HepG2 (cell line): ENCODE results near the gene HOXA6. TPM values are rescaled to one million over a fixed set of nuclear protein-coding genes. Genes with fewer than 3 reads are reported as not detected.

ENCODE experiments used
- ATAC-seq: fragments of 200-7000 bp; cut with Tn5 transposase; 3 replicates; pipeline ENCODE4 v1.9.1; 2020; ENCODE audit warnings: mild to moderate bottlenecking, moderate library complexity
- BruUV-seq: library from RNA; stranded (reverse); fragments of 400-500 nt; replicated peaks from 2 replicates; lab custom pipeline; 2021; lab: Mats Ljungman, UMichigan
- CTCF ChIA-PET: fragments of 300-600 bp; formaldehyde crosslinking; extraction: SDS; loops from one replicate; lab custom pipeline; 2021; ENCODE audit warnings: low total read pairs, inconsistent platforms, low intra/inter-chr PET ratio; lab: Yijun Ruan, JAX
- POLR2A ChIA-PET: fragments of 350-600 bp; sonication (Branson Sonifier 250); formaldehyde crosslinking; loops from one replicate; lab custom pipeline; 2020; ENCODE audit warnings: antibody characterized with exemption, inconsistent platforms; lab: Yijun Ruan, JAX
- DNase-seq: peaks from one replicate; pipeline ENCODE4 v3.0.0-alpha.2; 2015; ENCODE audit warnings: low spot score
- FAIRE-seq: peaks from 3 replicates; lab custom pipeline; 2011; peaks lifted over from hg19 to GRCh38; lab: Jason Lieb, UNC
- H2AFZ ChIP-seq: one replicate; pipeline ENCODE4 v1.6.1; 2011; ENCODE audit warnings: low read length, inconsistent platforms
- H3K27ac ChIP-seq: fragments of 300-600 bp; 3 replicates; pipeline ENCODE4 v1.8.0; 2011; ENCODE audit warnings: mixed run types, mild to moderate bottlenecking, mixed read lengths, low read length, inconsistent platforms; ENCODE audit not compliant: insufficient read depth; ENCODE audit errors: extremely low read length
- H3K27me3 ChIP-seq, 2 experiments: fragments of 200-600 bp in 1 of 2; 2 replicates in 1 of 2; 3 replicates in 1 of 2; pipeline versions ENCODE4 v1.6.0 to v1.8.0; 2011; ENCODE audit warnings: low read length in 2 of 2, mild to moderate bottlenecking in 2 of 2, moderate library complexity in 2 of 2, inconsistent platforms in 1 of 2; ENCODE audit not compliant: insufficient read depth in 2 of 2, control insufficient read depth in 1 of 2
- H3K36me3 ChIP-seq, 2 experiments: fragments of 200-600 bp in 1 of 2; replicated peaks in 1 of 2; 2 replicates in 1 of 2; 3 replicates in 1 of 2; pipeline versions ENCODE4 v1.5.1 to v1.8.0; 2011; ENCODE audit warnings: low read length in 2 of 2, inconsistent platforms in 1 of 2; ENCODE audit not compliant: insufficient read depth in 2 of 2, control insufficient read depth in 1 of 2
- H3K4me1 ChIP-seq: 2 replicates; pipeline ENCODE4 v1.5.1; 2012; ENCODE audit warnings: low read length, inconsistent platforms; ENCODE audit not compliant: insufficient read depth
- H3K4me2 ChIP-seq: 2 replicates; pipeline ENCODE4 v1.6.0; 2011; ENCODE audit warnings: low read depth, low read length, inconsistent platforms
- H3K4me3 ChIP-seq, 3 experiments: fragments of 200-600 bp in 1 of 3; sonication (generic), shearing (Covaris generic) in 1 of 3; replicated peaks in 1 of 3; 2 replicates each; pipeline ENCODE4 v1.5.1; 2011 to 2016; ENCODE audit warnings: low read length in 3 of 3, inconsistent platforms in 2 of 3, low read depth in 2 of 3, mild to moderate bottlenecking in 2 of 3, control low read depth in 1 of 3, mixed read lengths in 1 of 3; ENCODE audit not compliant: insufficient read depth in 1 of 3
- H3K79me2 ChIP-seq: one replicate; pipeline ENCODE4 v1.6.1; 2011; ENCODE audit warnings: low read length, inconsistent platforms; ENCODE audit not compliant: insufficient read depth
- H3K9ac ChIP-seq: 2 replicates; pipeline ENCODE4 v1.6.0; 2011; ENCODE audit warnings: mild to moderate bottlenecking, low read depth, low read length, inconsistent platforms; ENCODE audit not compliant: insufficient read depth
- H3K9me3 ChIP-seq: 2 replicates; pipeline ENCODE4 v1.5.1; 2012; ENCODE audit warnings: mild to moderate bottlenecking, low read length
- H4K20me1 ChIP-seq: 2 replicates; pipeline ENCODE4 v1.6.0; 2011; ENCODE audit warnings: inconsistent platforms, mild to moderate bottlenecking, low read length, moderate library complexity; ENCODE audit not compliant: insufficient read depth
- FOXJ3 ChIP-seq: sonication (generic); formaldehyde crosslinking; IDR thresholded peaks from 2 replicates; pipeline ENCODE4 v1.4.0; 2020; ENCODE audit warnings: missing genetic modification reagents, mild to moderate bottlenecking, borderline replicate concordance
- FOXK1 ChIP-seq: sonication (generic); formaldehyde crosslinking; IDR thresholded peaks from 2 replicates; pipeline ENCODE4 v1.4.0; 2020; ENCODE audit warnings: low read depth, missing genetic modification reagents, borderline replicate concordance
- HMG20B ChIP-seq: conservative IDR thresholded peaks from 2 replicates; pipeline ENCODE4 v1.6.1; 2016; ENCODE audit warnings: missing genetic modification reagents, missing compliant biosample characterization
- MEIS1 ChIP-seq: sonication (generic); formaldehyde crosslinking; IDR thresholded peaks from 2 replicates; pipeline ENCODE4 v1.9.0; 2021; ENCODE audit warnings: mild to moderate bottlenecking, missing genetic modification reagents, moderate library complexity, borderline replicate concordance
- MXD1 ChIP-seq: sonication (generic); formaldehyde crosslinking; IDR thresholded peaks from 2 replicates; pipeline ENCODE4 v1.4.0; 2020; ENCODE audit warnings: mild to moderate bottlenecking, missing genetic modification reagents
- MYPOP ChIP-seq: sonication (generic); formaldehyde crosslinking; IDR thresholded peaks from 2 replicates; pipeline ENCODE4 v1.8.1; 2023; ENCODE audit warnings: mild to moderate bottlenecking, moderate library complexity, missing genetic modification reagents
- POLR2AphosphoS5 ChIP-seq: IDR thresholded peaks from 2 replicates; pipeline ENCODE4 v1.6.1; 2012; ENCODE audit warnings: low read depth, low read length
- PRDM10 ChIP-seq: sonication (generic); formaldehyde crosslinking; IDR thresholded peaks from 2 replicates; pipeline ENCODE4 v1.4.0; 2020; ENCODE audit warnings: low read depth, missing genetic modification reagents
- RBAK ChIP-seq: sonication (generic); formaldehyde crosslinking; IDR thresholded peaks from 2 replicates; pipeline ENCODE4 v1.5.1; 2020; ENCODE audit warnings: mild to moderate bottlenecking, missing genetic modification reagents
- RBM22 ChIP-seq: fragments of 200-400 bp; formaldehyde crosslinking; optimal IDR thresholded peaks from 2 replicates; pipeline ENCODE3; 2017; ENCODE audit warnings: mild to moderate bottlenecking, low read length, moderate library complexity
- ZBTB46 ChIP-seq: sonication (generic); formaldehyde crosslinking; IDR thresholded peaks from 2 replicates; pipeline ENCODE4 v1.4.0; 2020; ENCODE audit warnings: mild to moderate bottlenecking, missing genetic modification reagents, borderline replicate concordance
- ZNF10 ChIP-seq: sonication (generic); formaldehyde crosslinking; IDR thresholded peaks from 2 replicates; pipeline ENCODE4 v1.4.0; 2020; ENCODE audit warnings: mild to moderate bottlenecking, low read depth, missing genetic modification reagents, borderline replicate concordance
- ZNF567 ChIP-seq: sonication (generic); formaldehyde crosslinking; IDR thresholded peaks from 2 replicates; pipeline ENCODE4 v1.8.1; 2023; ENCODE audit warnings: mild to moderate bottlenecking, missing genetic modification reagents, borderline replicate concordance
- ZNF83 ChIP-seq: sonication (generic); formaldehyde crosslinking; IDR thresholded peaks from 2 replicates; pipeline ENCODE4 v1.4.0; 2020; ENCODE audit warnings: missing genetic modification reagents, mild to moderate bottlenecking, borderline replicate concordance
- ZSCAN12 ChIP-seq: sonication (generic); formaldehyde crosslinking; IDR thresholded peaks from 2 replicates; pipeline ENCODE4 v1.9.0; 2021; ENCODE audit warnings: mild to moderate bottlenecking, missing genetic modification reagents
- WGBS: methylation state at CpG from one replicate; pipeline ENCODE4 v1.1.6; 2017; ENCODE audit warnings: low lambda C conversion rate; 5-methylcytosine and 5-hydroxymethylcytosine counted together
- in situ Hi-C: cut with HindIII; loops from 2 replicates; pipeline ENCODE4 v1.10.0; 2017; ENCODE audit warnings: low pct_unique_long_range_greater_than_20kb; ENCODE audit not compliant: extremely low pct_ligation_motif_present
- intact Hi-C: fragments of 100-400 bp; cut with micrococcal nuclease; formaldehyde crosslinking; loops from one replicate; pipeline ENCODE4 v1.10.0; 2022; ENCODE audit not compliant: unreplicated experiment
- polyA plus RNA-seq, 8 experiments: library from polyadenylated mRNA; depleted of rRNA in 3 of 8; stranded (reverse) in 7 of 8; unstranded in 1 of 8; fragments of >200 nt; fragmentation: Illumina TruSeq in 4 of 8; extraction: Trizol in 4 of 8; gene quantifications; 2 replicates each; pipeline versions ENCODE4 v1.2.1 to v1.2.3, GENCODE V29; 2011 to 2016; ENCODE audit warnings: low read depth in 4 of 8, missing spikeins in 1 of 8, mixed read lengths in 1 of 8; ENCODE audit not compliant: insufficient read depth in 1 of 8
- total RNA-seq, 5 experiments: library from RNA; depleted of rRNA; stranded (reverse); fragments of >200 nt; fragmentation: Illumina TruSeq; extraction: Trizol; gene quantifications; 2 replicates each; pipeline ENCODE4 v1.2.3, GENCODE V29; 2016; ENCODE audit warnings: low read depth in 1 of 5

Gene HOXA6
- total and polyA plus RNA-seq, 2 of the 13 experiments (the other 11 are each of a cell fraction or from before 2014, with no cell fraction given): 1.3 to 1.5 TPM

- DNase-seq: no peak
- TF ChIP-seq ZSCAN12 (CRISPR knock-in tag) (no peak), ZNF10 (0 out of 2 replicates have a peak, but pooled peaks have one; percentile 70), FOXK1 (CRISPR knock-in tag) (no peak), MYPOP (CRISPR knock-in tag) (0 out of 2 replicates have a peak, but pooled peaks have one; percentile 39), MXD1 (CRISPR knock-in tag) (0 out of 2 replicates have a peak, but pooled peaks have one; percentile 14), ZBTB46 (CRISPR knock-in tag) (no peak), ZNF83 (0 out of 2 replicates have a peak, but pooled peaks have one; percentile 29), RBAK (CRISPR knock-in tag) (no peak), POLR2AphosphoS5 (no peak), FOXJ3 (CRISPR knock-in tag) (no peak), RBM22 (no peak), PRDM10 (CRISPR knock-in tag) (no peak), HMG20B (no peak), ZNF567 (no peak), MEIS1 (CRISPR knock-in tag) (no peak)
Observed at GRCh38 chr7:27149842-27150567, 2.4 kb upstream of the HOXA6 start.

More at GRCh38 chr7:27149842-27150567, 2.4 kb upstream of the HOXA6 start:
- Histone ChIP-seq H3K27ac (peak overlapping the region; percentile 47), H3K27me3 (peaks cover 3 to 38% of the 10 kb centered on the region in 2 experiments), H3K79me2 (peaks cover 5% of the 10 kb centered on the region), H4K20me1 (no peaks in the 10 kb centered on the region), H3K9ac (peak overlapping the region; percentile 76), H3K36me3 (no peaks in the 10 kb centered on the region; a peak in 2 of 5 replicates), H2AFZ (peak overlapping the region; percentile 89), H3K4me3 (peak overlapping the region; percentile 80 to 88 (median 85)), H3K4me2 (peak overlapping the region; percentile 88), H3K9me3 (no peaks in the 10 kb centered on the region), H3K4me1 (peaks cover 40% of the 10 kb centered on the region)
- FAIRE-seq (no peak), ATAC-seq (peak; percentile 73)
- intact Hi-C loops: no loop called here
- CTCF ChIA-PET: interaction anchor here (1.7 kb wide), 1 partner anchor 11 kb away, joined by 13 read pairs; no protein-coding TSS in a partner anchor
- in situ Hi-C loops: loop anchor here (25.0 kb wide), 1 partner anchor 1063 kb away; no protein-coding TSS in a partner anchor
- POLR2A ChIA-PET: interaction anchor here (1.2 to 1.9 kb wide), 7 partner anchors 8 to 286 kb away, joined by 3 to 10 read pairs (median 6); partner anchors contain the start of genes HOXA4 and SKAP2
- WGBS: 11% methylated on average over 8 of the region's 13 CpGs
- no TSS peak for BruUV-seq
